22Rv1 (cell line): ENCODE data around the gene CHI3L2.
"Not testable (repeated sequence)": the region's sequence is repeated elsewhere in the genome, so short reads cannot be mapped to it uniquely, and the experiment has no call there.

Source experiments
- ZFX ChIP-seq: fragments of 450-650 bp; IDR thresholded peaks from 2 replicates; pipeline ENCODE4 v1.6.1; 2017; ENCODE audit warnings: antibody characterized with exemption, borderline replicate concordance
- TF ChIP-seq, protein P1 (sequence below): fragments of 450-650 bp; IDR thresholded peaks from 2 replicates; pipeline ENCODE4 v1.5.1; 2017; ENCODE audit warnings: mild to moderate bottlenecking

DNA sequence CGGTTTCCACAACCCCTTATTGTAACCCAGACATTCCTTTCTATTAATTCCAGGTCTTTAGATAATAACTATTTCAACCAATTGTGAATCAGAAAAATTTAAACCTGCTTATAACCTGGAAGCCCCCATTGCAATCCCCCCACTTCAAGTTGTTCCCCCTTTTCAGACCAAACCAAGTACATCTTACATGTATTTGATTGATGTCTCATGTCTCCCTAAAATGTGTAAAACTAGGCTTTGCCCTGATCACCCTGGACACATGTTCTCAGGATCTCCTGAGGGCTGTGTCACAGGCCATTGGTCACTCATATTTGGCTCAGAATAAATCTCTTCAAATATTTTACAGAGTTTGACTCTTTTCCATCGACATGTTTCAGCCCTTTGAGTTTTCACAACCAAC lies 12.2 kb upstream of the CHI3L2 start:
- TF ChIP-seq, protein P1, sequence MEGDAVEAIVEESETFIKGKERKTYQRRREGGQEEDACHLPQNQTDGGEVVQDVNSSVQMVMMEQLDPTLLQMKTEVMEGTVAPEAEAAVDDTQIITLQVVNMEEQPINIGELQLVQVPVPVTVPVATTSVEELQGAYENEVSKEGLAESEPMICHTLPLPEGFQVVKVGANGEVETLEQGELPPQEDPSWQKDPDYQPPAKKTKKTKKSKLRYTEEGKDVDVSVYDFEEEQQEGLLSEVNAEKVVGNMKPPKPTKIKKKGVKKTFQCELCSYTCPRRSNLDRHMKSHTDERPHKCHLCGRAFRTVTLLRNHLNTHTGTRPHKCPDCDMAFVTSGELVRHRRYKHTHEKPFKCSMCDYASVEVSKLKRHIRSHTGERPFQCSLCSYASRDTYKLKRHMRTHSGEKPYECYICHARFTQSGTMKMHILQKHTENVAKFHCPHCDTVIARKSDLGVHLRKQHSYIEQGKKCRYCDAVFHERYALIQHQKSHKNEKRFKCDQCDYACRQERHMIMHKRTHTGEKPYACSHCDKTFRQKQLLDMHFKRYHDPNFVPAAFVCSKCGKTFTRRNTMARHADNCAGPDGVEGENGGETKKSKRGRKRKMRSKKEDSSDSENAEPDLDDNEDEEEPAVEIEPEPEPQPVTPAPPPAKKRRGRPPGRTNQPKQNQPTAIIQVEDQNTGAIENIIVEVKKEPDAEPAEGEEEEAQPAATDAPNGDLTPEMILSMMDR = not testable (repeated sequence)
- not testable (repeated sequence) for TF ChIP-seq ZFX
